Heart left ventricle (tissue), 16 donors: ENCODE results near the gene NINJ2. TPM values are rescaled to one million over a fixed set of nuclear protein-coding genes. Genes with fewer than 3 reads are reported as not detected.

Source experiments
- ATAC-seq, 4 donors: fragments of 200-7000 bp; cut with Tn5 transposase; one replicate each; pipeline ENCODE4 v1.9.1; 2020 to 2022; ENCODE audit warnings: moderate library complexity in 4 of 4, mild to moderate bottlenecking in 3 of 4, moderate number of reproducible peaks in 1 of 4
- DNase-seq, 5 donors: peaks; one replicate each; pipeline ENCODE4 v3.0.0-alpha.2; 2020
- H3K27ac ChIP-seq, 12 donors: fragments of 200-600 bp; sonication (generic) in 4 of 12; one replicate each; pipeline versions ENCODE4 v1.5.0 to v1.8.0; 2016 to 2022; ENCODE audit warnings: mild to moderate bottlenecking in 2 of 12
- H3K27me3 ChIP-seq, 9 donors: fragments of 200-600 bp; sonication (generic) in 2 of 9; one replicate each; pipeline versions ENCODE4 v1.5.1 to v1.8.0; 2016 to 2022; ENCODE audit warnings: mild to moderate bottlenecking in 3 of 9
- H3K36me3 ChIP-seq, 9 donors: fragments of 200-600 bp; sonication (generic) in 2 of 9; one replicate each; pipeline versions ENCODE4 v1.5.0 to v1.8.0; 2018 to 2022; ENCODE audit warnings: mild to moderate bottlenecking in 2 of 9
- H3K4me1 ChIP-seq, 12 donors: fragments of 200-600 bp; sonication (generic) in 4 of 12; one replicate each; pipeline versions ENCODE4 v1.5.0 to v1.8.0; 2016 to 2022; ENCODE audit warnings: mild to moderate bottlenecking in 3 of 12
- H3K4me3 ChIP-seq, 12 donors: fragments of 200-600 bp; sonication (generic) in 4 of 12; one replicate each; pipeline versions ENCODE4 v1.5.0 to v1.8.0; 2017 to 2022; ENCODE audit warnings: mild to moderate bottlenecking in 9 of 12, moderate library complexity in 4 of 12
- H3K9me3 ChIP-seq, 12 donors: fragments of 200-600 bp; sonication (generic) in 4 of 12; one replicate each; pipeline versions ENCODE4 v1.5.0 to v1.8.0; 2016 to 2022; ENCODE audit warnings: mild to moderate bottlenecking in 1 of 12
- CTCF ChIP-seq, 12 donors: fragments of 200-600 bp; sonication (generic) in 4 of 12; IDR thresholded peaks; one replicate each; pipeline versions ENCODE4 v1.5.0 to v1.8.0; 2018 to 2022; ENCODE audit warnings: antibody characterized with exemption in 12 of 12, mild to moderate bottlenecking in 5 of 12
- POLR2A ChIP-seq, 2 donors: fragments of 450-650 bp; IDR thresholded peaks; one replicate each; pipeline ENCODE4 v1.6.1; 2017; ENCODE audit warnings: antibody characterized with exemption in 2 of 2, mild to moderate bottlenecking in 2 of 2, moderate library complexity in 2 of 2
- WGBS, 4 donors: extraction: QIAGEN DNeasy Blood & Tissue Kit in 2 of 4; methylation state at CpG; one replicate each; pipeline versions ENCODE4 v1.1.5 to v1.1.7; 2013 to 2018; 5-methylcytosine and 5-hydroxymethylcytosine counted together
- intact Hi-C, 10 donors: fragments of 100-400 bp; cut with DNase I; formaldehyde crosslinking; loops; one replicate each; pipeline versions ENCODE4 v1.11.1 to v1.14.2; 2022
- polyA plus RNA-seq, 2 donors: library from polyadenylated mRNA; stranded (reverse); fragments of 200-250 nt; gene quantifications; one replicate each; pipeline ENCODE4 v1.2.3, GENCODE V29; 2013
- total RNA-seq, 9 donors: library from RNA; depleted of rRNA in 2 of 9; stranded (reverse); fragments of >200 nt in 2 of 9; fragmentation: NEBNext Ultra II Directional in 3 of 9; extraction: Animal tissue kit (Norgen Biotek cat#: 25700) in 3 of 9; gene quantifications; one replicate each; pipeline versions ENCODE4 v1.1.0 to v1.2.4, GENCODE V29; 2016 to 2023
- donor health status: ischemic (EF 13 %, LVEDD 7.1; RV severe dilation, severe dysfunction).
- donor health status: healthy with polysubstance abuse.
- donor health status: DM: no; HTN: yes; CAD: no.
- donor health status: DM: no; HTN: no; CAD: no.
- donor health status: ischemic (EF 25% LVEDD 6.9; RV normal size, moderate dysfunction).
- donor health status: ischemic (EF 25% LVEDD 5.7; RV mildly dilated, moderate dysfunction).
- donor health status: healthy.
- donor health status: DM: yes; HTN: yes; CAD: no.
- donor health status: ischemic (EF 35%, LVEDD 5.7; RV mildly dilated, moderate dysfunction).
- donor health status: nonischemic (EF 11% LVEDD 7.7; RV severe dilation, severe dysfunction).
- donor health status: DM: yes; HTN: yes; CAD: no.
- donor health status: PGD.
- donor health status: ischemic (EF 29% LVEDD 5.4; RV normal size, mild dysfunction).
- donor health status: nonischemic (EF 23%, LVEDD 6.1; RV moderate dilation, normal function).

Gene NINJ2
- total and polyA plus RNA-seq, 11 donors: 2.8 to 15.0 (median 5.2) TPM

DNA sequence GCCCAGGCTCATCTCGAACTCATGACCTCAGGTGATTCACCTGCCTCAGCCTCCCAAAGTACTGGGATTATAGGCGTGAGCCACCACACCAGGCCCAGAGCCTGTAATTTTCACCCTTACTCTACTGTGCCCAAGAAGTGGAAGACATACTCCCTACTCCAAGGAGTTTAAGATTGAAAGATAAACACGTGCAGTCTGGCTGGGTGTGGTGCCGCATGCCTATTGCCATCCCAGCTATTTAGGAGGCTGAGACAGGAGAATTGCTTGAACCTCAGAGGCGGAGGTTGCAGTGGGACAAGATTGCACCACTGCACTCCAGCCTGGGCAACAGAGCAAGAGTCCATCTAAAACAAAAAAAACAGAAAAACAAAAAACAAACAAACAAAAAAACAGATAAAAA, 90.0 kb downstream of the NINJ2 start:
- Histone ChIP-seq H3K4me3 (no peak overlapping the region), H3K27ac (peak overlapping the region in 5 of 12 donors; percentile 4 to 98 (median 32)), H3K27me3 (no peaks in the 10 kb centered on the region), H3K9me3 (peaks cover 0 to 4% (median 0%) of the 10 kb centered on the region in 12 donors), H3K36me3 (no peaks in the 10 kb centered on the region), H3K4me1 (peaks cover 10 to 67% (median 53%) of the 10 kb centered on the region in 12 donors)
- WGBS, 4 donors: 88 to 90% (median 89%) methylated on average over 5 of the region's 5 CpGs
- DNase-seq (peak in 1 of 5 donors; percentile 6), ATAC-seq (no peak)
- TF ChIP-seq CTCF (IDR thresholded peaks at IDR 0.05): no peak
- TF ChIP-seq POLR2A (IDR thresholded peaks at IDR 0.05): no peak
- intact Hi-C loops: loop anchor here in 9 of 10 donors (2.0 to 10.0 kb wide), 12 partner anchors 69 to 1032 kb away; partner anchors contain the start of genes FBXL14 (in 1 of the 9), RAD52 (in 1 of the 9) and WNK1 (in 1 of the 9)

DNA sequence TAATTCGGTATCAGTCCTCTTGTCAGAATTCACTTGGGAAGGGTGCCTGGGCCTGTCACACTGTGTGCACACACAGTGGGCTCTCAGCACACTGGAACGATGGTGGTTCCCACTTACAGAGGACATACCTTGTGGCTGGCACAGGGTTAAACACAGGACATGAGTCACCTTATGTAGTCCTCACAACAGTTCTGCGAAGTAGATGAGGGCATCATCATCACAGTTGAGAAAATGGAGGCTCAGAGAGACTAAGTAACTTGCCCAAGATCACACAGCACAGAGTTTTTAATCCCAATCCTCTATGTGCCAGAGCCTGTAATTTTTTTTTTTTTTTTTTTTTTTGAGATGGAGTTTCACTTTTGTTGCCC, 90.7 kb downstream of the NINJ2 start:
- H3K27me3 ChIP-seq: no peaks in the 10 kb centered on the region
- H3K4me1 ChIP-seq: peaks cover 10 to 63% (median 53%) of the 10 kb centered on the region in 12 donors
- intact Hi-C loops: loop anchor here in 9 of 10 donors (2.0 to 10.0 kb wide), 12 partner anchors 70 to 1032 kb away; partner anchors contain the start of genes FBXL14 (in 1 of the 9), RAD52 (in 1 of the 9) and WNK1 (in 1 of the 9)
- DNase-seq (no peak), ATAC-seq (no peak)
- H3K36me3 ChIP-seq: no peaks in the 10 kb centered on the region
- WGBS, 4 donors: 66 to 73% (median 69%) methylated on average over 3 of the region's 3 CpGs
- peaks cover 0 to 4% (median 0%) of the 10 kb centered on the region in 12 donors for H3K9me3 ChIP-seq
- TF ChIP-seq CTCF (IDR thresholded peaks at IDR 0.05) (no peak), POLR2A (IDR thresholded peaks at IDR 0.05) (no peak)
- no peak overlapping the region for H3K4me3 ChIP-seq
- H3K27ac ChIP-seq: peak overlapping the region; percentile 91 to 99 (median 95)

DNA sequence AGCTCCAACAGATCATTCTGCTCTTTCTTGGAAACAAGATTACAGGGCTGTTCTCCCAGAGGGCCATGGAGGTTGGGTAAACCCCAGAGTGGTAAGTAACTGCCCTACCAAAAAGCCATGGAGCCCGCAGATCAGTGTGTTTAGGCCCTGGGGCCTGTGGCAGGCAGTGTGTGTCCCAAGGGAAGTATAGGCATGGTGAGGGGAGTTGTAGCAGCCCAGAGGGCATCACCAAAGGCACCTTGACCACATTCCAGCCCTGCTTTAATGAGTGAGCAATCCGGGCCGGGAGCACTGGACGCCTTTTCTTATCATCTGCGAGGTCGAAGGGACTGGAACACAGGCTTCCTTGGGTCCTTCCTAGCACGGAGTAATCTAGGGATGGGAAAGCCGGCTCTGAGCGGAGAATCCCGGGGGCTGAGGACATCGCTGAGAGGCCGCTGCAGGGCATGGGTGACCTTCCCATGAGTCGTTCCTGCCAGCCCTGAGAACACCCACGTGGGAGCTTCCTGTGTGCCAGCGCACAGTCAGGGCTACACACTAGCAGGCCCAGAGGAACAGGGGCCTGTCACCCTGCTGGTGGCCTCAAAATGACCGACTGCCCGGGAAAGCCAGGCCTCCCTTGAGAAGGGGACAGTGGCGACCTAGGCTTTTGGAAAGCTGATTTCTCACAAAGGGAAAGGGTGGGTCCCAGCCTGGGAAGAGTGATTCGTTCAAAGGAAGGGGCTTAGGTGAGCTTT, 91.3 kb downstream of the NINJ2 start:
- Histone ChIP-seq H3K27ac (peak overlapping the region; percentile 91 to 99 (median 95)), H3K4me3 (peak overlapping the region in 1 of 12 donors; percentile 74), H3K4me1 (peaks cover 10 to 62% (median 52%) of the 10 kb centered on the region in 12 donors), H3K36me3 (no peaks in the 10 kb centered on the region), H3K9me3 (peaks cover 0 to 4% (median 0%) of the 10 kb centered on the region in 12 donors), H3K27me3 (no peaks in the 10 kb centered on the region)
- intact Hi-C loops: loop anchor here (1.0 to 10.0 kb wide), 17 partner anchors 70 to 1033 kb away; partner anchors contain the start of genes RAD52 (in 3 of the 10), WNK1 (in 3 of the 10) and FBXL14 (in 1 of the 10)
- WGBS, 4 donors: 30 to 50% (median 32%) methylated on average over 9 to 19 of the region's 19 CpGs
- ATAC-seq (peak; percentile 47 to 66 (median 56)), DNase-seq (peak; percentile 73 to 88 (median 79))
- no peak for TF ChIP-seq POLR2A (IDR thresholded peaks at IDR 0.05)
- no peak for TF ChIP-seq CTCF (IDR thresholded peaks at IDR 0.05)
